Transverse colon (tissue), 4 donors: ENCODE measurements around the gene NAPG. TPM values are rescaled to one million over a fixed set of nuclear protein-coding genes. Genes with fewer than 3 reads are reported as not detected.
A peak's percentile ranks its signal among the peaks of the same experiment; 100 is the strongest.

Experiments
- DNase-seq: peaks from one replicate; pipeline ENCODE4 v3.0.0-alpha.2; 2019
- H3K27ac ChIP-seq, 4 donors: fragments of 200-600 bp; sonication (generic); 2 replicates each; pipeline ENCODE4 v1.5.1; 2016 to 2018; ENCODE audit warnings: inconsistent platforms in 4 of 4
- H3K27me3 ChIP-seq: fragments of 200-600 bp; sonication (generic); 2 replicates; pipeline ENCODE4 v1.5.1; 2017; ENCODE audit warnings: inconsistent platforms
- H3K36me3 ChIP-seq, 4 donors: fragments of 200-600 bp; sonication (generic); 2 replicates each; pipeline ENCODE4 v1.5.1; 2017 to 2019; ENCODE audit warnings: inconsistent platforms in 4 of 4
- H3K4me1 ChIP-seq, 4 donors: fragments of 200-600 bp; sonication (generic); 2 replicates each; pipeline ENCODE4 v1.5.1; 2017 to 2020; ENCODE audit warnings: inconsistent platforms in 4 of 4
- H3K4me3 ChIP-seq, 4 donors: fragments of 200-600 bp; sonication (generic); 1 replicate in 1 of 4; 2 replicates in 3 of 4; pipeline versions ENCODE4 v1.5.1 to v1.6.1; 2017 to 2019; ENCODE audit warnings: inconsistent platforms in 4 of 4
- H3K9me3 ChIP-seq, 2 donors: fragments of 200-600 bp; sonication (generic); 2 replicates each; pipeline ENCODE4 v1.5.1; 2017 to 2019; ENCODE audit warnings: inconsistent platforms in 2 of 2
- CTCF ChIP-seq, 5 experiments: fragments of 200-600 bp in 3 of 5; fragments of 450-650 bp in 2 of 5; sonication (generic) in 3 of 5; IDR thresholded peaks; 1 replicate in 2 of 5; 2 replicates in 3 of 5; pipeline ENCODE4 v1.5.1; 2016 to 2017; ENCODE audit warnings: antibody characterized with exemption in 5 of 5, inconsistent platforms in 3 of 5, mild to moderate bottlenecking in 2 of 5, moderate library complexity in 1 of 5
- EP300 ChIP-seq: sonication (generic); formaldehyde crosslinking; IDR thresholded peaks from one replicate; pipeline ENCODE4 v1.6.1; 2017; ENCODE audit warnings: antibody characterized with exemption, low read depth
- POLR2A ChIP-seq: fragments of 450-650 bp; IDR thresholded peaks from one replicate; pipeline ENCODE4 v1.6.1; 2016; ENCODE audit warnings: antibody characterized with exemption, mild to moderate bottlenecking, moderate library complexity
- POLR2AphosphoS5 ChIP-seq, 3 donors: sonication (generic); formaldehyde crosslinking; IDR thresholded peaks; one replicate each; pipeline ENCODE4 v1.6.1; 2016; ENCODE audit warnings: antibody characterized with exemption in 3 of 3
- WGBS, 2 donors: methylation state at CpG; one replicate each; pipeline ENCODE4 v1.1.5; 2018; ENCODE audit warnings: low coverage in 1 of 2; 5-methylcytosine and 5-hydroxymethylcytosine counted together
- in situ Hi-C, 4 donors: fragments of 200-750 bp; cut with MboI; loops; one replicate each; pipeline versions ENCODE4 v1.15.0 to v1.15.1; 2017; ENCODE audit warnings: low sequenced_read_pairs in 3 of 4, low pct_ligation_motif_present in 1 of 4, low pct_unique_long_range_greater_than_20kb in 1 of 4
- intact Hi-C: fragments of 100-400 bp; cut with DNase I; formaldehyde crosslinking; loops from one replicate; pipeline ENCODE4 v1.15.1; 2023; ENCODE audit warnings: low total_unique reads
- total RNA-seq, 4 donors: library from RNA; depleted of rRNA; stranded (reverse); fragments of >200 nt; gene quantifications; one replicate each; pipeline ENCODE4 v1.1.0, GENCODE V29; 2016

NAPG gene
- total RNA-seq, 4 donors from 2014 or later: 28.9 to 47.5 (median 41.1) TPM

GRCh38 chr18:10515456-10515855 lies 10.4 kb upstream of the NAPG start:
- no peak overlapping the region for H3K4me3 ChIP-seq
- peaks cover 0 to 21% (median 6%) of the 10 kb centered on the region in 4 donors for H3K4me1 ChIP-seq
- H3K9me3 ChIP-seq: no peaks in the 10 kb centered on the region
- no peak for TF ChIP-seq CTCF (IDR thresholded peaks at IDR 0.05)
- TF ChIP-seq POLR2AphosphoS5 (IDR thresholded peaks at IDR 0.05): no peak
- TF ChIP-seq POLR2A: no peak
- no peak for TF ChIP-seq EP300
- in situ Hi-C loops: loop anchor here in 3 of 4 donors (10.0 to 25.0 kb wide), 2 partner anchors 103 to 541 kb away; no protein-coding TSS in a partner anchor
- H3K27ac ChIP-seq: no peak overlapping the region
- WGBS, 2 donors: 53 to 66% methylated on average over 3 to 4 of the region's 4 CpGs
- H3K36me3 ChIP-seq: no peaks in the 10 kb centered on the region
- intact Hi-C loops: no loop called here
- no peaks in the 10 kb centered on the region for H3K27me3 ChIP-seq
- no peak for DNase-seq

DNA sequence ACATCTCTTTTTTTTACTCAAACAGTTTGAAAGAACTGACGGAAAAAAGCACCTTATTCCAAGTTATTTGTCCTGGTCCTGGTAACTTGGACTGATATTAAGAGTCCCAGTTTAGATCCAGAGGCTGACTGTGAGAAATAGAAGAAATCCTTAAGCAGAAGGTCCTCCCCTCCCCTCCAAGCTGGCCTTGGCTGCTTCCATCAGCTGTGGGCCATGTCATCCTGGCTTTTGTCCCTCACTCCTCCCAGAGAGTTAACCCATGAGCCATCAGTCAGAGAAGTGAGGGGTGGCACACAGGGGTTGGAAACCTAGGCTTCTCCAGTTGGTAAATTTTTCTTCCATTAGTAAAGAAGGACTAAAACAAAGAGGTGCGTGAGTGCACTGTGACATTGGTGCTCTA lies 9.7 kb upstream of the NAPG start:
- H3K27ac ChIP-seq: no peak overlapping the region
- H3K27me3 ChIP-seq: no peaks in the 10 kb centered on the region
- DNase-seq: no peak
- H3K9me3 ChIP-seq: no peaks in the 10 kb centered on the region
- in situ Hi-C loops (loop anchor here in 3 of 4 donors (10.0 to 25.0 kb wide), 2 partner anchors 104 to 541 kb away; no protein-coding TSS in a partner anchor), intact Hi-C loops (no loop called here)
- TF ChIP-seq POLR2A (no peak), EP300 (no peak), POLR2AphosphoS5 (IDR thresholded peaks at IDR 0.05) (no peak), CTCF (IDR thresholded peaks at IDR 0.05) (no peak)
- H3K4me3 ChIP-seq: no peak overlapping the region
- H3K4me1 ChIP-seq: peaks cover 0 to 21% (median 6%) of the 10 kb centered on the region in 4 donors
- WGBS, 2 donors: 81 to 82% methylated on average over 2 of the region's 2 CpGs
- no peaks in the 10 kb centered on the region for H3K36me3 ChIP-seq

DNA sequence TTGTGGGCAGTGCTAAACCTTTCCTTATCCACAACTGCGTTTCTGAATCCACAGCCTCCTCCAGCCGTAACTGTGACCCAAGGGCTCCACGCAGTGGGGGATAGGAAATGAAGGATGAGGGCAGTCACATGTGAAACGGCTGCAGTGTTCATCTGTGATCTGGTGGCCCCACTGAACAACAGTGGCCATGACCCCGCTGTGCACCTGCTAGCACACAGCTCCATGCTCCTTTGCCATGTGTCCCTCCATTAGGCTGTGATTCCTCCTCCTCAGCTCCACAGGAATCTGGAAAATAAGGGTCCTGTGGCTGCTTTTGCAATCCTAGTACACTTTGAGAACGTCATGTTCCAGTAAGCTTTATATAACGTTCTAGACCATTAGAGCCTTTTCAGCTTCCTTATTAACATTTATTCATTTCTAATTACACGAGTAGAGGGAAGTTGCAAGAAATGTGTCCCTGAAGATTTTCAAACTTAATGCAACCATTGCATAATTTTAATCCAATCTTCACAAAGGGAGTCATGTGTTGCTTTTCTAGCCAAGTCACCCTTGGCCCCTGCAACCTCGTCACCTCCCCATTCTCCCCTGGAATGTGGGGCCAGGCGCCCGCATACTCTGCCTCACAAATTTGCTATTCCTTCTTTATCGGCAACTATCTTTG lies 7.1 kb upstream of the NAPG start:
- H3K4me1 ChIP-seq: peaks cover 0 to 21% (median 6%) of the 10 kb centered on the region in 4 donors
- in situ Hi-C loops: loop anchor here in 3 of 4 donors (10.0 to 25.0 kb wide), 2 partner anchors 106 to 544 kb away; no protein-coding TSS in a partner anchor
- peak overlapping the region; percentile 26 to 65 (median 42) for H3K27ac ChIP-seq
- TF ChIP-seq EP300 (no peak), CTCF (IDR thresholded peaks at IDR 0.05) (peak in 1 of 5 experiments; percentile 13), POLR2AphosphoS5 (IDR thresholded peaks at IDR 0.05) (peak; percentile 8 to 30 (median 20)), POLR2A (no peak)
- 48 to 60% methylated on average over 6 to 12 of the region's 12 CpGs for WGBS, 2 donors
- peak; percentile 27 for DNase-seq
- H3K36me3 ChIP-seq: no peaks in the 10 kb centered on the region
- no peaks in the 10 kb centered on the region for H3K27me3 ChIP-seq
- H3K9me3 ChIP-seq: no peaks in the 10 kb centered on the region
- intact Hi-C loops: no loop called here
- no peak overlapping the region for H3K4me3 ChIP-seq

DNA sequence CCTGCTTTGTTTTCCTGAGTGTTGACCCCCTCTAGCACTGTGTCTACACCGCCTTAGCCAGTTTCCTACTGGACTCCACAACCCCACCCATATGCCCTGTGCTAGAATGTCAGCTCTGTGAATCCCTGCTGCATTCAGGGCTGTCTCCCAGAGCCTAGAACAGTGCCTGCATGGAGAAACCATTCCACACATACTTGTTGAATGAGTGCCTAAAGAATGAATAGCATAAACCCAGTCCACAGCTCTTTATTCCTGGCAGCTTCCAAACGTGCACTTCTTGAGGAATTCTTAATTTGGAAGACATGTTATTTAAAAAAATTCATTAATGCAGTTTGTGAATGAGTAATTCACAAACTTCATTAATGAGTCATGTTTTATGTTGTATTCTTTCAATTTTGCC lies 6.5 kb upstream of the NAPG start:
- Histone ChIP-seq H3K4me1 (peaks cover 0 to 21% (median 6%) of the 10 kb centered on the region in 4 donors), H3K27me3 (no peaks in the 10 kb centered on the region), H3K9me3 (no peaks in the 10 kb centered on the region), H3K27ac (peak overlapping the region; percentile 26 to 65 (median 42)), H3K4me3 (no peak overlapping the region), H3K36me3 (no peaks in the 10 kb centered on the region)
- intact Hi-C loops (no loop called here), in situ Hi-C loops (loop anchor here in 3 of 4 donors (10.0 to 25.0 kb wide), 2 partner anchors 107 to 545 kb away; no protein-coding TSS in a partner anchor)
- TF ChIP-seq CTCF (IDR thresholded peaks at IDR 0.05) (no peak), POLR2A (no peak), POLR2AphosphoS5 (IDR thresholded peaks at IDR 0.05) (no peak), EP300 (no peak)
- no peak for DNase-seq
- 60 to 82% methylated on average over 1 to 2 of the region's 2 CpGs for WGBS, 2 donors
